ENCODE data around the gene NAXD.
"Not testable (repeated sequence)": the region's sequence is repeated elsewhere in the genome, so short reads cannot be mapped to it uniquely, and the experiment has no call there.

NAXD gene

GRCh38 chr13:110664673-110665072 is 49.3 kb downstream of the NAXD start:
- no peak for DNase-seq (ENCODE audit: low read depth in 3 of 3)

- DNase-seq (ENCODE audit: low read depth in 3 of 3) = no peak
Observed at GRCh38 chr13:110665491-110666254, 50.3 kb downstream of the NAXD start.

GRCh38 chr13:110666255-110666533 is 50.8 kb downstream of the NAXD start:
- no peak for DNase-seq (ENCODE audit: low read depth in 3 of 3)

GRCh38 chr13:110669036-110669435 is 53.7 kb downstream of the NAXD start:
- no peak for DNase-seq (ENCODE audit: low read depth in 3 of 3)

GRCh38 chr13:110669814-110670213 is 54.5 kb downstream of the NAXD start:
- not testable (repeated sequence) for DNase-seq (ENCODE audit: low read depth in 3 of 3)

GRCh38 chr13:110676595-110677587 is 61.5 kb downstream of the NAXD start:
- DNase-seq (ENCODE audit: low read depth in 3 of 3) = peak in 1 of 3 experiments; percentile 33

GRCh38 chr13:110677731-110678545 is 62.6 kb downstream of the NAXD start:
- DNase-seq (ENCODE audit: low read depth in 3 of 3) = no peak

- no peak for DNase-seq (ENCODE audit: low read depth in 3 of 3)
Observed at GRCh38 chr13:110680852-110681251, 65.5 kb downstream of the NAXD start.

- no peak for DNase-seq (ENCODE audit: low read depth in 3 of 3)
Observed at GRCh38 chr13:110681868-110682550, 66.7 kb downstream of the NAXD start.

- DNase-seq (ENCODE audit: low read depth in 3 of 3) = no peak
Observed at GRCh38 chr13:110682746-110683145, 67.4 kb downstream of the NAXD start.

GRCh38 chr13:110683203-110683883 is 68.0 kb downstream of the NAXD start:
- no peak for DNase-seq (ENCODE audit: low read depth in 3 of 3)

GRCh38 chr13:110683921-110684320 is 68.6 kb downstream of the NAXD start:
- no peak for DNase-seq (ENCODE audit: low read depth in 3 of 3)

- DNase-seq (ENCODE audit: low read depth in 3 of 3) = no peak
Observed at GRCh38 chr13:110684388-110685056, 69.2 kb downstream of the NAXD start.

- no peak for DNase-seq (ENCODE audit: low read depth in 3 of 3)
Observed at GRCh38 chr13:110685305-110686020, 70.1 kb downstream of the NAXD start.

GRCh38 chr13:110687736-110688135 is 72.4 kb downstream of the NAXD start:
- no peak for DNase-seq (ENCODE audit: low read depth in 3 of 3)

- DNase-seq (ENCODE audit: low read depth in 3 of 3) = no peak
Observed at GRCh38 chr13:110689041-110689440, 73.7 kb downstream of the NAXD start.
